ENCODE measurements around the gene TAF4B. TPM values are rescaled to one million over a fixed set of nuclear protein-coding genes. Genes with fewer than 3 reads are reported as not detected.

The TAF4B gene
- total and polyA plus RNA-seq, 9 of the 15 experiments (the other 6 are each of a cell fraction or from before 2014, with no cell fraction given): 4.5 to 25.3 (median 20.5) TPM

GRCh38 chr18:26226229-26227050 is at the start of gene TAF4B (continued):
- TF ChIP-seq ZNF134 (CRISPR knock-in tag; conservative IDR thresholded peaks at IDR 0.05) (no peak), ZNF124 (CRISPR knock-in tag; IDR thresholded peaks at IDR 0.05) (no peak), BCOR (IDR thresholded peaks at IDR 0.05) (peak; percentile 78; the same call in 1 of the 2 replicates), ZBTB49 (CRISPR knock-in tag; IDR thresholded peaks at IDR 0.05; ENCODE audit: borderline replicate concordance) (peak; percentile 60; the same call in 1 of the 2 replicates), HOMEZ (CRISPR knock-in tag; IDR thresholded peaks at IDR 0.05) (no peak), IRF2 (CRISPR knock-in tag; IDR thresholded peaks at IDR 0.05) (peak; percentile 88), TRIM24 (IDR thresholded peaks at IDR 0.05) (no peak), BCLAF1 (IDR thresholded peaks at IDR 0.05; ENCODE audit: borderline replicate concordance in 1 of 2, control insufficient read depth in 1 of 2, low read depth in 2 of 2, low read length in 1 of 2) (no peak), PKNOX1 (IDR thresholded peaks at IDR 0.05) (no peak; the same call in 1 of the 2 replicates), CHD2 (IDR thresholded peaks at IDR 0.05; ENCODE audit: low read depth, low read length) (peak; percentile 34; the same call in 1 of the 2 replicates), FOXA1 (IDR thresholded peaks at IDR 0.05; ENCODE audit: borderline replicate concordance) (no peak), ZFPM2 (CRISPR knock-in tag; IDR thresholded peaks at IDR 0.05) (no peak), MIER1 (IDR thresholded peaks at IDR 0.05; ENCODE audit: low read depth) (no peak), VEZF1 (CRISPR knock-in tag; IDR thresholded peaks at IDR 0.05) (peak; percentile 71), PML (IDR thresholded peaks at IDR 0.05; ENCODE audit: low read length) (peak; percentile 57; the same call in 1 of the 2 replicates), RBFOX2 (IDR thresholded peaks at IDR 0.05; ENCODE audit: low read depth, low read length) (peak; percentile 99)
